SK-N-SH (cell line): ENCODE data around the gene DSG3.

ENCODE experiments used
- EP300 ChIP-seq, 2 experiments: IDR thresholded peaks; 2 replicates each; pipeline versions ENCODE4 v1.4.0 to v1.6.1; 2012; ENCODE audit warnings: borderline replicate concordance in 1 of 2, low read depth in 1 of 2, low read length in 1 of 2
- JUND ChIP-seq: IDR thresholded peaks from 2 replicates; pipeline ENCODE4 v1.4.0; 2012
- MAX ChIP-seq: IDR thresholded peaks from 2 replicates; pipeline ENCODE4 v1.4.0; 2012; ENCODE audit warnings: low read depth
- POLR2AphosphoS5 ChIP-seq: IDR thresholded peaks from 2 replicates; pipeline ENCODE4 v1.6.1; 2012; ENCODE audit warnings: low read depth, low read length
- SMC3 ChIP-seq: IDR thresholded peaks from 2 replicates; pipeline ENCODE4 v1.6.1; 2012; ENCODE audit warnings: low read depth, low read length, improper control_type of control experiment
- TF ChIP-seq, protein P1 (sequence below): fragments of 200-600 bp; sonication (generic); IDR thresholded peaks from 2 replicates; pipeline ENCODE4 v1.6.1; 2017; ENCODE audit warnings: antibody characterized with exemption, mild to moderate bottlenecking, moderate library complexity

DNA sequence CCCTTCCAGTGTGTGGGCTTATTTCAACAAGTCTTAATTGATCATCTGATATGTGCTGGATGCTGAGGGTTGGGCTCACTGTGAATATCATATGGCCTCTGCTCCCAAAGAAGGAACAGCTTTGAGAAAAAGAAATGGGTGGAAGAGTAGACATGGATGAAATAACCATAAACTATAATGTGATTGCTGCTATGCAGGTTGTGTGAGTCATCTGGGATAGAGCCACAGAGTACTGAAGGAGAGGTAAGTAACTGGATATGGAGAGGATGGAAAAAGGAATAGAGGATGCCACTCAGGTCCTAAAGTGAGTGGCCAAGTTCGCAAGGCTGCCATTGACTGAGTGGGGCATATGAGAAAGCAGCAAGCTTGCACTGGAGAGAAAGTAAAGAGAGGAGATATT lies 41.8 kb downstream of the DSG3 start:
- TF ChIP-seq MAX (no peak), JUND (no peak), EP300 (IDR thresholded peaks at IDR 0.05; ENCODE audit: borderline replicate concordance in 1 of 2, low read depth in 1 of 2, low read length in 1 of 2) (no peak), POLR2AphosphoS5 (no peak), SMC3 (no peak)
- TF ChIP-seq, protein P1, sequence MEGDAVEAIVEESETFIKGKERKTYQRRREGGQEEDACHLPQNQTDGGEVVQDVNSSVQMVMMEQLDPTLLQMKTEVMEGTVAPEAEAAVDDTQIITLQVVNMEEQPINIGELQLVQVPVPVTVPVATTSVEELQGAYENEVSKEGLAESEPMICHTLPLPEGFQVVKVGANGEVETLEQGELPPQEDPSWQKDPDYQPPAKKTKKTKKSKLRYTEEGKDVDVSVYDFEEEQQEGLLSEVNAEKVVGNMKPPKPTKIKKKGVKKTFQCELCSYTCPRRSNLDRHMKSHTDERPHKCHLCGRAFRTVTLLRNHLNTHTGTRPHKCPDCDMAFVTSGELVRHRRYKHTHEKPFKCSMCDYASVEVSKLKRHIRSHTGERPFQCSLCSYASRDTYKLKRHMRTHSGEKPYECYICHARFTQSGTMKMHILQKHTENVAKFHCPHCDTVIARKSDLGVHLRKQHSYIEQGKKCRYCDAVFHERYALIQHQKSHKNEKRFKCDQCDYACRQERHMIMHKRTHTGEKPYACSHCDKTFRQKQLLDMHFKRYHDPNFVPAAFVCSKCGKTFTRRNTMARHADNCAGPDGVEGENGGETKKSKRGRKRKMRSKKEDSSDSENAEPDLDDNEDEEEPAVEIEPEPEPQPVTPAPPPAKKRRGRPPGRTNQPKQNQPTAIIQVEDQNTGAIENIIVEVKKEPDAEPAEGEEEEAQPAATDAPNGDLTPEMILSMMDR = no peak
